Neural crest cell (in vitro differentiated cells): ENCODE data around the gene SEMA5B. TPM values are rescaled to one million over a fixed set of nuclear protein-coding genes. Genes with fewer than 3 reads are reported as not detected.

Source experiments
- DNase-seq: peaks from one replicate; pipeline ENCODE4 v3.0.0; 2021; ENCODE audit warnings: low read depth, mixed read lengths, low spot score
- H3K27ac Mint-ChIP-seq: one replicate; pipeline ENCODE4 v1.8.0; 2021; ENCODE audit warnings: mild to moderate bottlenecking, mixed read lengths; ENCODE audit not compliant: unreplicated experiment
- H3K27me3 Mint-ChIP-seq: 2 replicates; pipeline ENCODE4 v1.8.0; 2021; ENCODE audit warnings: low read depth, mild to moderate bottlenecking, mixed read lengths
- H3K36me3 Mint-ChIP-seq: 2 replicates; pipeline ENCODE4 v1.8.0; 2021; ENCODE audit warnings: low read depth, mild to moderate bottlenecking, mixed read lengths
- H3K4me1 Mint-ChIP-seq: 2 replicates; pipeline ENCODE4 v1.8.0; 2021; ENCODE audit warnings: mixed read lengths
- H3K4me3 Mint-ChIP-seq: one replicate; pipeline ENCODE4 v1.8.0; 2021; ENCODE audit warnings: mild to moderate bottlenecking, mixed read lengths
- H3K9me3 Mint-ChIP-seq: 2 replicates; pipeline ENCODE4 v1.8.0; 2021; ENCODE audit warnings: mixed read lengths
- CTCF ChIP-seq: fragments of 200-600 bp; sonication (generic); conservative IDR thresholded peaks from 2 replicates; pipeline ENCODE4 v1.5.0; 2021; ENCODE audit warnings: antibody characterized with exemption, mild to moderate bottlenecking
- total RNA-seq: library from RNA; stranded (reverse); gene quantifications from 2 replicates; pipeline ENCODE4 v1.2.1, GENCODE V29; 2021

Gene SEMA5B
- total RNA-seq, 1 donor from 2014 or later = 57.3 TPM

- H3K27ac Mint-ChIP-seq = no peak overlapping the region
- no peak for DNase-seq
- no peak for TF ChIP-seq CTCF
- peaks cover 31% of the 10 kb centered on the region for H3K4me1 Mint-ChIP-seq
- H3K36me3 Mint-ChIP-seq = peaks cover 2% of the 10 kb centered on the region
- H3K9me3 Mint-ChIP-seq = peaks cover 2% of the 10 kb centered on the region
- H3K4me3 Mint-ChIP-seq = peak overlapping the region; percentile 91
- H3K27me3 Mint-ChIP-seq = peaks cover 7% of the 10 kb centered on the region
Measured at GRCh38 chr3:123068601-123069381, 41.2 kb upstream of the SEMA5B start.

DNA sequence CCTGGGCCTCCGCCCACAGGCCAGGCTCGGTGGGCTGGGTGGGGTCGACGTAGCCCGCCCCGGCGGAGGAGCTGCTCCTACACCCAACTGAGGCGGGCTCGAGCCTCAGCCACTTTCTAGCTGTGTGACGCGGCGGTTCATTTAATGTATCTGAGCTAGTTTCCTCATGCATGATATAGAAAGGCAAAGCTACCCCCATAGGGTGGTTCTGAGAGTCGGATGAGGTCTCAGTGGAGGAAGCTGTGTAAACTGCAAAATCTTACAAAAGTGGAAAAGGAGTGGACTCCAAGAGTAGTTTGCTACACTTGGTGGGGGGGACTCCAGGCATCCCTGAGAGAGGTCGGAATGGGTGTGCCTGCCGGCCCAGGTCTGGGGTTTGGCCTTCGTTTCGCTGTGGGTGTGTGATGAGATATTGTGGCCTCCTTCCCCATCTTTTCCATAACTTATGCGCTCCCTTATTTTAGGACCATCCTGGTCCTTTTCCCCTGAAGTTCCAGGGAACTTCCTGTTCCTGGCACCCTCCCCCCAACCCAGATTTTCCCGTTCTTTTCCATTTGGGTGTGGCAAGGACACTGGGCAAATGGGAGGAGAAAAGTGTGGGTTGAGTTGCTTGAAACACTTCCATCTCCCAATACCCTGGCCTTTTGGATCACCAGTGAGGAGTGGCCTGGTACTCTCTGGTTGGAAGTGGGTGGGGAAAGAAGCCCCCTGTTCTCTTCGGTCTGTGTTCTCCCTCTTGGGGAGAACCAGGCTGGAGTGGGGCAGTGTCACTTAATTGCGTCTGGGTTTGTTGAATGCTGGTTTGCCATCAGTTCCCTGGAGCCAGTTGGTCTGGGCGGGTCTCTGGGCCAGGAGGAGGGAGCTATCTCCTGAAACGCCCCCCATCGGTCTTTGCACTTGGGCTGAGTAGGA lies 40.4 kb upstream of the SEMA5B start:
- Mint-ChIP-seq H3K9me3 (peaks cover 2% of the 10 kb centered on the region), H3K4me1 (peaks cover 31% of the 10 kb centered on the region), H3K4me3 (peak overlapping the region; percentile 91), H3K27ac (no peak overlapping the region), H3K36me3 (peaks cover 2% of the 10 kb centered on the region), H3K27me3 (peaks cover 7% of the 10 kb centered on the region)
- DNase-seq = no peak
- no peak for TF ChIP-seq CTCF

- peak; percentile 81 for DNase-seq
- peak within 1 kb of the TSS; percentile 91 for H3K4me3 Mint-ChIP-seq
- H3K27ac Mint-ChIP-seq = peak within 1 kb of the TSS; percentile 81
- H3K4me1 Mint-ChIP-seq = peaks cover 31% of the 10 kb centered on the region
- peaks cover 8% of the 10 kb centered on the region for H3K27me3 Mint-ChIP-seq
- H3K9me3 Mint-ChIP-seq = peaks cover 2% of the 10 kb centered on the region
- H3K36me3 Mint-ChIP-seq = peaks cover 2% of the 10 kb centered on the region
- TF ChIP-seq CTCF = no peak
Measured at GRCh38 chr3:123066896-123067688, 39.5 kb upstream of the SEMA5B start, which contains the start of gene PDIA5. Gene PDIA5 (plus strand): TSS chr3:123067025. CDS start chr3:123067165, 140 bp downstream.

GRCh38 chr3:123066599-123066895 lies 39.0 kb upstream of the SEMA5B start:
- H3K4me3 Mint-ChIP-seq = peak overlapping the region; percentile 84
- peaks cover 2% of the 10 kb centered on the region for H3K9me3 Mint-ChIP-seq
- peak overlapping the region; percentile 81 for H3K27ac Mint-ChIP-seq
- H3K4me1 Mint-ChIP-seq = peaks cover 31% of the 10 kb centered on the region
- TF ChIP-seq CTCF = no peak
- H3K36me3 Mint-ChIP-seq = peaks cover 2% of the 10 kb centered on the region
- no peak for DNase-seq
- H3K27me3 Mint-ChIP-seq = peaks cover 12% of the 10 kb centered on the region

DNA sequence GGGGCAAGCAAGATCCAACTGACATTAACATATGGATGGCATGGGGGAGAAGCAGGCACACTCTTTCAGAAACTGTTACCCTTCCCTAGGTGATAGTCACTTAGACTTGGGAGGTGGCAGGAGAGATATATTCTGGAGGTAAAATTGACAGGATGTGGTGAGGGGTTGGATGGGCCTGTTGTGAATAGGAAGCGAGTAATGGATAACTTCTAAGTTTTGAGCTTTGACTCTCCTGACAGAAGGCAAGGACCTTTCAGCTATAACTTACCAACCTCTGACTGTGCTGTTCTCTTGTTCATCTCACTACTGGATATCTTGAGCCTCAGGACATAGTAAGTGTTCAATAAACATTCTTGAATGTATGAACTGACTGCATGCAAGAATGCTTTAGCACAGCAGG lies 37.4 kb upstream of the SEMA5B start:
- DNase-seq = no peak
- Mint-ChIP-seq H3K4me3 (peak overlapping the region; percentile 61), H3K27me3 (peaks cover 14% of the 10 kb centered on the region), H3K9me3 (peaks cover 2% of the 10 kb centered on the region), H3K36me3 (peaks cover 2% of the 10 kb centered on the region), H3K4me1 (peaks cover 25% of the 10 kb centered on the region), H3K27ac (no peak overlapping the region)
- no peak for TF ChIP-seq CTCF
